Mesothelial cell of epicardium (in vitro differentiated cells): ENCODE results near the gene ZFAND3. TPM values are rescaled to one million over a fixed set of nuclear protein-coding genes. Genes with fewer than 3 reads are reported as not detected.

ENCODE experiments used
- DNase-seq, 2 experiments: peaks; one replicate each; pipeline ENCODE4 v3.0.0; 2021; ENCODE audit warnings: low spot score in 2 of 2; ENCODE audit not compliant: unreplicated experiment in 2 of 2
- H3K27ac Mint-ChIP-seq: 2 replicates; pipeline ENCODE4 v1.8.0; 2021; ENCODE audit warnings: mixed read lengths
- H3K27me3 Mint-ChIP-seq: 2 replicates; pipeline ENCODE4 v1.8.0; 2021; ENCODE audit warnings: low read depth, mixed read lengths
- H3K36me3 Mint-ChIP-seq: 2 replicates; pipeline ENCODE4 v1.8.0; 2021; ENCODE audit warnings: mixed read lengths
- H3K4me1 Mint-ChIP-seq: 2 replicates; pipeline ENCODE4 v1.8.0; 2021; ENCODE audit warnings: mixed read lengths
- H3K4me3 Mint-ChIP-seq: 2 replicates; pipeline ENCODE4 v1.8.0; 2021; ENCODE audit warnings: mild to moderate bottlenecking, moderate library complexity, mixed read lengths
- H3K9me3 Mint-ChIP-seq: 2 replicates; pipeline ENCODE4 v1.8.0; 2021; ENCODE audit warnings: mixed read lengths
- CTCF ChIP-seq: fragments of 200-600 bp; sonication (generic); IDR thresholded peaks from one replicate; pipeline ENCODE4 v1.5.0; 2021; ENCODE audit warnings: antibody characterized with exemption; ENCODE audit not compliant: unreplicated experiment
- total RNA-seq: library from RNA; stranded (reverse); gene quantifications from 3 replicates; pipeline ENCODE4 v1.2.1, GENCODE V29; 2021

ZFAND3 gene
- total RNA-seq, 1 donor from 2014 or later: 81.2 TPM

- Mint-ChIP-seq H3K4me1 (peaks cover 11% of the 10 kb centered on the region), H3K9me3 (peaks cover 7% of the 10 kb centered on the region), H3K4me3 (no peak overlapping the region), H3K27ac (no peak overlapping the region), H3K27me3 (no peaks in the 10 kb centered on the region), H3K36me3 (no peaks in the 10 kb centered on the region)
- no peak for TF ChIP-seq CTCF
- no peak for DNase-seq
Measured at GRCh38 chr6:37800703-37801604, 18.6 kb upstream of the ZFAND3 start.

- Mint-ChIP-seq H3K27ac (no peak overlapping the region), H3K36me3 (no peaks in the 10 kb centered on the region), H3K27me3 (no peaks in the 10 kb centered on the region), H3K4me1 (peaks cover 11% of the 10 kb centered on the region), H3K4me3 (no peak overlapping the region), H3K9me3 (peaks cover 7% of the 10 kb centered on the region)
- TF ChIP-seq CTCF: no peak
- DNase-seq: no peak
Measured at GRCh38 chr6:37801605-37801940, 18.0 kb upstream of the ZFAND3 start.

- no peak for DNase-seq
- Mint-ChIP-seq H3K4me1 (peaks cover 16% of the 10 kb centered on the region), H3K4me3 (no peak overlapping the region), H3K27me3 (no peaks in the 10 kb centered on the region), H3K27ac (no peak overlapping the region), H3K9me3 (peaks cover 7% of the 10 kb centered on the region), H3K36me3 (no peaks in the 10 kb centered on the region)
- no peak for TF ChIP-seq CTCF
Measured at GRCh38 chr6:37802810-37803209, 16.7 kb upstream of the ZFAND3 start.

- no peak for DNase-seq
- Mint-ChIP-seq H3K27me3 (no peaks in the 10 kb centered on the region), H3K4me1 (peaks cover 33% of the 10 kb centered on the region), H3K27ac (no peak overlapping the region), H3K36me3 (no peaks in the 10 kb centered on the region), H3K4me3 (no peak overlapping the region), H3K9me3 (peaks cover 7% of the 10 kb centered on the region)
- TF ChIP-seq CTCF: no peak
Measured at GRCh38 chr6:37804586-37804985, 14.9 kb upstream of the ZFAND3 start.

GRCh38 chr6:37806213-37806612 is 13.3 kb upstream of the ZFAND3 start:
- Mint-ChIP-seq H3K4me1 (peaks cover 24% of the 10 kb centered on the region), H3K9me3 (peaks cover 7% of the 10 kb centered on the region), H3K36me3 (no peaks in the 10 kb centered on the region), H3K27me3 (no peaks in the 10 kb centered on the region), H3K4me3 (no peak overlapping the region), H3K27ac (no peak overlapping the region)
- TF ChIP-seq CTCF: no peak
- no peak for DNase-seq
